Ecto neural progenitor cell (in vitro differentiated cells): ENCODE data around the gene CFH.
"Not testable (repeated sequence)": the region's sequence is repeated elsewhere in the genome, so short reads cannot be mapped to it uniquely, and the experiment has no call there.

Experiments used
- DNase-seq: peaks from one replicate; pipeline ENCODE4 v3.0.0-alpha.2; 2018; ENCODE audit warnings: low spot score

CFH gene

GRCh38 chr1:196651637-196652215 is at the start of gene CFH:
Gene CFH, plus strand, starts transcription at chr1:196652043. Its CDS starts 75 bp downstream, at chr1:196652118.
- DNase-seq, result no peak

GRCh38 chr1:196603651-196604050 is 48.2 kb upstream of the CFH start:
- no peak for DNase-seq

GRCh38 chr1:196607981-196608380 is 43.9 kb upstream of the CFH start:
- DNase-seq, result no peak

GRCh38 chr1:196608390-196609369 is 43.2 kb upstream of the CFH start, which contains the start of gene KCNT2:
Gene KCNT2, minus strand, starts transcription at chr1:196608440. Its CDS starts 131 bp downstream, at chr1:196608309.
- peak; percentile 95 for DNase-seq

GRCh38 chr1:196609370-196609737 is 42.5 kb upstream of the CFH start:
- no peak for DNase-seq

- no peak for DNase-seq
These were observed 40.0 kb upstream of the CFH start for GRCh38 chr1:196611873-196612272.

GRCh38 chr1:196619721-196620120 is 32.1 kb upstream of the CFH start:
- DNase-seq, result no peak

GRCh38 chr1:196623079-196623478 is 28.8 kb upstream of the CFH start:
- no peak for DNase-seq

- no peak for DNase-seq
These were observed 23.0 kb upstream of the CFH start for GRCh38 chr1:196628838-196629237.

- DNase-seq, result no peak
These were observed 14.2 kb upstream of the CFH start for GRCh38 chr1:196637606-196638005.

- no peak for DNase-seq
These were observed 13.4 kb upstream of the CFH start for GRCh38 chr1:196638466-196638865.

- not testable (repeated sequence) for DNase-seq
These were observed 12.6 kb upstream of the CFH start for GRCh38 chr1:196639291-196639690.

- no peak for DNase-seq
These were observed 10.9 kb upstream of the CFH start for GRCh38 chr1:196640976-196641375.

GRCh38 chr1:196649990-196650389 is 1.9 kb upstream of the CFH start:
- no peak for DNase-seq

GRCh38 chr1:196650403-196650802 is 1.4 kb upstream of the CFH start:
- DNase-seq, result no peak

GRCh38 chr1:196651079-196651478 is 764 bp upstream of the CFH start:
- no peak for DNase-seq

GRCh38 chr1:196654271-196654670 is 2.4 kb downstream of the CFH start:
- DNase-seq, result no peak

GRCh38 chr1:196655071-196655470 is 3.2 kb downstream of the CFH start:
- no peak for DNase-seq

- no peak for DNase-seq
These were observed 3.7 kb downstream of the CFH start for GRCh38 chr1:196655494-196655893.

- DNase-seq, result no peak
These were observed 7.6 kb downstream of the CFH start for GRCh38 chr1:196659471-196659870.

- DNase-seq, result no peak
These were observed 8.4 kb downstream of the CFH start for GRCh38 chr1:196660272-196660671.

GRCh38 chr1:196660852-196661251 is 9.0 kb downstream of the CFH start:
- no peak for DNase-seq

- no peak for DNase-seq
These were observed 9.5 kb downstream of the CFH start for GRCh38 chr1:196661345-196661744.
